ENCODE measurements around the gene DNAAF3. TPM values are rescaled to one million over a fixed set of nuclear protein-coding genes. Genes with fewer than 3 reads are reported as not detected.

The DNAAF3 gene
- total RNA-seq, 1 donor from 2014 or later, result not detected

GRCh38 chr19:55153652-55154264 is 12.7 kb downstream of the DNAAF3 start:
- no peak for DNase-seq

DNA sequence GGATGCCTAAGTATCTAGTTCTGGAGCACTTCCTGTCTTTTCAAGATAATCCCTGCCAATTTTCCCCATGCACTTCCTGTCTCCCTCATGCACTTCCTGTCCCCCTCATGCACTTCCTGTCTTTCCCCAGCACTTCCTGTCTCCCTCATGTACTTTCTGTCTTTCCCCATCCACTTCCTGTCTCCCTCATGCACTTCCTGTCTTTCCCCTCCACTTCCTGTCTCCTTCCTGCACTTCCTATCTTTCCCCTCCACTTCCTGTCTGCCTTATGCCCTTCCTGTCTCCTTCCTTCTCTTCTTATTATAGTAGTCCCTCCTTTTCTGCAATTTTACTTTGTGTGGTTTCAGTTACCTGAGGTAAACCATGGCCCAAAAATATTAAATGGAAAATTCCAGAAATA is 14.4 kb downstream of the DNAAF3 start:
- no peak for DNase-seq

GRCh38 chr19:55149078-55150003 is 17.1 kb downstream of the DNAAF3 start, which contains the start of gene TNNT1:
Gene TNNT1, minus strand, starts transcription at chr19:55149206. Its CDS starts 2,049 bp downstream, at chr19:55147157.
- no peak for DNase-seq

DNA sequence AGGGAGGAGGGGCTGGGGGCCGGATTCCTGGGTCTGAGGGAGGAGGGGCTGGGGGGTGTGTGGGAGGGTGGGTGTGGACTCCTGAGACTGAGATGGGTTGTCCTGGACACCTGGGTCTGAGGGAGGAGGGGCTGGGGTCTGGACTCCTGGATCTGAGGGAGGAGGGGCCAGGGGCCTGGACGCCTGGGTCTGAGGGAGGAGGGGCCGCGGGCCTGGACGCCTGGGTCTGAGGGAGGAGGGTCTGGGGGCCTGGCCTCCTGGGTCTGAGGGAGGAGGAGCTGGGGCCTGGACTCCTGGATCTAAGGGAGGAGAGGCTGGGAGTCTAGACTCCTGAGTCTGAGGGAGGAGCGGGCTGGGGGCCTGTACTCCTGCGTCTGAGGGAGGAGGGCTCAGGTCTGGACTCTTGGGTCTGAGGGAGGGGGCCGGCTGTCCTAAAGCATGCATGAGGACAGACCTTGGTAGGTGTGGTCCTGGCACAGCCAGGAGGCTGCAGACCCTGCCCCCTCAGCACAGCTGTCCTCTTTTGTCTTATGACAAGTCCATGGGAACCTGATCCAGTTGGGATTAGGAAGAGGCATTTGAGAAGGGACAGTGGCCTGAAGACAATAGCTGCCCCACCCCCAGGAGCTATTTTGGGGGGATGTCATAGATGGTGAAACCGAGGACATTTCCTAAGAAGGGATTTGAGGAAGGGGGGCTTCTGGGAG is 18.7 kb downstream of the DNAAF3 start:
- DNase-seq, result no peak

- DNase-seq, result no peak
These were observed 19.6 kb downstream of the DNAAF3 start for GRCh38 chr19:55146705-55147273.

- no peak for DNase-seq
These were observed 20.2 kb downstream of the DNAAF3 start for GRCh38 chr19:55146078-55146704.

DNA sequence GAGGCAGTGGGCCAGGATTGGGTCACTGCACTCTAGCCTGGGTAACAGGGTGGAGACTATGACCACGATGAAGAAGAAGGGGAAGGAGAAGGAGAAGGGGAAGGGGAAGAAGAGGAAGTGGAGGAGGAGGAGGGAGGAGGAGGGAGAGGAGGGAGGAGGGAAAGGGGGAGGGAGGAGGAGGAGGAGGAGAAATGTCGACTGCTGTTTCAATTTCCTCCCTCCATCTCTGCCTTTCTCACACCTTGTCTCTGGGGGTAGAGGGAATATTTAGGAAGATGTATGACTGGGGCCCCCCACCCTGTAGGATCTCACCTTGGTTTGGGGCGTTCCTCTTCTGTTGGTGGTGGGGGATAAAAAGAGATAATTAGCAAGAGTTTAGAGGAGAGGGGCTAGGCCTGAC is 21.2 kb downstream of the DNAAF3 start:
- no peak for DNase-seq

- DNase-seq, result no peak
These were observed 24.7 kb downstream of the DNAAF3 start for GRCh38 chr19:55141696-55142095.

DNA sequence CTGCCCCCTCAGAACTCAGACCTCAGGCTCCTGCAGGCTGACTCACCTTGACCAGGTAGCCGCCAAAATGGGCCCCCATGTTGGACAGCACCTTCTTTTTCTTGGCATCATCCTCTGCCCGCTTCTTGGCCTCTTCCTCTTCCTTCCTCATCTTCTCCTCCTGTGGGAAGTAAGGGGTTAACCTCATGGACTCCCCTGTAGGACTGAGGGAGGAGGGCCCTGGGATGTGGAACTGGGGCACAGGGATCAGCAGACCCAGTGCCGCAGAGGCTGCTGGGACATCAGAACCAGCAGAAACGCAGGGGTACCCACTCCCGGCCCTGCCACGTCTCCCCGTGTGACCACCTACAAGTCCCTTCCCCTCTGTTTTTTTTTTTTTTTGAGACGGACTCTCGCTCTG is 28.5 kb downstream of the DNAAF3 start:
- no peak for DNase-seq

GRCh38 chr19:55136399-55137102 is 29.9 kb downstream of the DNAAF3 start:
- DNase-seq, result no peak

- no peak for DNase-seq
These were observed 31.7 kb downstream of the DNAAF3 start for GRCh38 chr19:55134736-55135135.

DNA sequence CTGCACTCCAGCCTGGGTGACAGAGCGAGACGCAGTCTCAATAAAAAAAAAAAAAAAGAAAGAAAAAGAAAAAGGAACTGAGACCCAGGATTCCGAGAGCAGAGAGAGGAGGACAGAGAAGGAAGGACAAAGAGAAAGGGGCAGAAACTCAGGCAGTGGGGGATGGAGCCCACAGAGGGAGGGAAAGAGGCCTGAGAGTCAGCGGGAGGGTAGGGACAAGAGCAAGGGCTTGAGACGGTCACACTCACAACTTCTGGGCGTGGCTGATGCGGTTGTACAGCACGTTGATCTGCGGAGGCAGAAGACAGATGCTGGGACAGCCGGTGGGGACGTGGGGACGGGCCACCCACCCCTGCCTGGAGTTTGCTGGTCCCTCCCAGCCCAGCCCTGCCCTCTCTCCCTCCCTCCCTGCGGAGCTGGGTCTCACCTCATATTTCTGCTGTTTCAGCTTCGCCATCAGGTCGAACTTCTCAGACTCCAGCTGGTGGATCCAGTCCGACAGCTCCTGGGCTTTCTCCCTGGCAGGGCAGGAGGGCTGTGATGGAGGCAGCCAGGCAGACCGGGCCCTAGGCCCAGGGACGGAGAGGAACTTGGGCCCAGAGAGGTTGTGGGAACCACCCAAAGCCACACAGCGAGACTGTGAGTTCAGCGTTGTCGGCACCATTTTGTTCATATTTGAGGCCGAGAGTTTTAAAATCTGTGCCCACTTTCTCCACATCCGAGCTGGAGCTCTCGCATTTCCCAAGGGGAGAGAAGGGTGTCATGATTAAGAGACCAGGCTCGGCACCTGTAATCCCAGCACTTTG is 32.6 kb downstream of the DNAAF3 start:
- DNase-seq, result no peak

DNA sequence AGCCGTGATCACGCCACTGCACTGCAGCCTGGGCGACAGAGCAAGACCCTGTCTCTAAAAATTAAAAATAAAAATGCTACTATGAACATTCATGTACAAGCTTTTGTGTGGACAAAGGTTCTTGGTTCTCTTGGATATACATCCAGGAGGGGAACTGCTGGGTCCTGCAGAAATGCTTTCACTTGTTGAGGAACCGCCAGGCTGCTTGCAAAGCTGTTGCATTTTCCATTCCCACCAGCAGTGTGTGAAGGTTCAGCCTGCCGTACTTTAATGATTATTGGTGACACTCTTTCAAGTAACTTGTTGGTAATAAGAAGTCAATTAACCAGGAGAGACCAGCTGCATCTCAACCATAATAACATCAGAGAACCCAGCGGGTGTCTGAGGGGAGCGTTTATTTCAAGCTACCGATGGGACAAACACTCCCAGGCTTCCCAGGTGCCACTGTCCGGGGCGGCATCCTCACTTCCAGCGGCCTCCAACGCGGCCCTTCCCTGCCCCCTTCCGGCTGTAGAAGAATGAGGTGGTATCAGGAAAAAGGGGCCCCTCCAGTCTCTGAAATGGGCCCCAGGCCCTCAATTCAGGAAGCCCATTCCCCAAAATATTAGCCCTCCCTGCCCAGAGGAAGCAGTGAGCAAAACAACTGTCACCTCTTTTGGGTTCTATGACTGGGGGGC is 33.8 kb downstream of the DNAAF3 start:
- DNase-seq, result no peak

- no peak for DNase-seq
These were observed 35.0 kb downstream of the DNAAF3 start for GRCh38 chr19:55131421-55131820.

DNA sequence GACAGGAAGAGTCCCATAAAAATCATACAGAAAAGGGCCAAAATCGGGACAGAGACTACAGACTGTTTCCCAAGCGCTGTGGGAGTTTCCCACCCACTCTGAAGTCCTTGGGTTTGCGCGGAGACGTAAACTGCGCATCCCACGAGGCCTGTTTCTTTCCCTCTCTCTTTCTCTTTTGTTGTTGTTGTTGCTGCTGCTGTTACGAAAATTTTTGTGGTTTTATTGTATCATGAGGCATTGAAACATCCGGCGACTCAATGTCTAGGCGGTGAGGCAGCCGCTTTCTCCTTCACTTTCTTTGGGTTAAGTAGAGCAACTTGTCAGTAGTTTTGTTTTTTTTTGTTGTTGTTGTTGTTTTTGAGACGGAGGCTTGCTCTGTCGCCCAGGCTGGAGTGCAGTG is 47.4 kb downstream of the DNAAF3 start:
- no peak for DNase-seq

DNA sequence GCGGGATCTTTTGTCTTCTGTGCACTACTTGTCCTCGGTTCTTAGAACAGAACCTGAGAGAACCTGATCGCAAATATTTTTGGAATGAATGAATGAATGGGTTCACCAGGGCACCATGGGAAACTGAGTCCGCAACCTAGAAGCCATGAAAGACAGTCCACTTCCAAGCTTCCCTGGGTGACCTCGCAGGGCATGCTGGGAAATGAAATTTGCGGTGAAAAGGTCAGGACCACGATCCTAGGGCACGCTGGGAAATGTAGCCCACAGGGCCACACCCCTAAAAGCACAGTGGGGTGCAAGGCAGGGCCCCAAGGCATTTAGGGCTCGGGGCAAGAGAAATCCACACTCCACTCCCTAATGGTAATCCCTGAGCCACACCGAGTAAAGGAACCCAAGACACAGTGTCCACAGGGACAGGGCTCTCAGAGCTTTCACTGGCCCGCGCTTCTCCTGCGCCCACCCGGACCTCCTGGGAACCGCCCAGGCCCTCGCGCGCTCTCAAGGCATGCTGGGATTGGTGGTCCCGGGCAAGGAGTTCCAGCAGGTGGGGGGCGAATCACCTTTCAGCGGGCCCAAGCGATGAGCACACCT is 47.9 kb downstream of the DNAAF3 start:
- DNase-seq, result peak; percentile 31

- peak; percentile 99 for DNase-seq
These were observed 48.6 kb downstream of the DNAAF3 start for GRCh38 chr19:55117663-55118391.

DNA sequence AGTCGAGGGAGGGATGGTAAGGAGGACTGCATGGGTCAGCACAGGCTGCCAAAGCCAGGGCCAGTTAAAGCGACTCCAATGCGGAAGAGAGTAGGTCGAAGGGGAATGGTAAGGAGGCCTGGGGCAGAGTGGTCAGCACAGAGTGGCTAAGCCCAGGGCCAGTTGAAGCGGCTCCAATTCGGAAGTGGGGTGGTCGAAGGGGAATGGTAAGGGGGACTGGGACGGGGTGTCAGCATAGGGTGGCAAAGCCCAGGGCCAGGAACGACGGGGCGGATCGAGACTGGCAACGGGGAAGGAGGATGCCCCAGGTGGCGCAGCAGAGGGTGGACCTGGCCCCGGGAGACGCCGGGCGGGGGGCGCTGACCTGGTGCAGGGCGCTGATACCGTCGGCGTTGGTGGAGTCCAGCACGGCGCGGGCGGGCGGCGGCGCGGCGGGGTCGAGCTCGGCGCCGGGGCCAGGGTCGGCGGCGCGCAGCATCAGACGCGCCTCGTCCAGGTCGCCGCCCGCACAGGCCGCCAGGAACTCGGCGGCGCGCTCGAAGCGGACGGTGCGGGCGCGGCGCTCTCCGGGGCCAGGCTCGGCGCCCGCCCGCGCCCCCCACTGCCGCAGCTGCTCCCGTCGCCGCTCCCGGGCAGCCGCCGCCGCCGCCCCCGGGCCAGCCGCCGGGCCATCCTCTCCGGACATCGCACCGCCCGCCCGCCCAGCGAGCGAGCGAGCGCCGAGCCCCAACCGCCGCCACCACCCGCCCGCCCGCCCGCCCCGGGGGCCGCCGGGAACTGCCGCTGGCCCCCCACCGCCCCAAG is 49.4 kb downstream of the DNAAF3 start, which contains the start of gene PPP1R12C:
PPP1R12C (minus strand) TSS at position 779 of the 804 bp plus-strand sequence; CDS start at position 685, 94 bp downstream.
- DNase-seq, result no peak
